PFSK-1 (cell line): ENCODE data around the gene SESN1.

Source experiments
- FOXP2 ChIP-seq: optimal IDR thresholded peaks from 2 replicates; pipeline ENCODE3; 2011; ENCODE audit warnings: borderline replicate concordance, control low read depth, inconsistent platforms; ENCODE audit not compliant: insufficient read depth; ENCODE audit errors: extremely low read length, extremely low read depth
- POLR2AphosphoS5 ChIP-seq: IDR thresholded peaks from 2 replicates; pipeline ENCODE4 v1.6.1; 2012; ENCODE audit warnings: low read depth, mild to moderate bottlenecking, control low read depth, low read length, moderate library complexity
- SIN3A ChIP-seq: IDR thresholded peaks from 2 replicates; pipeline ENCODE4 v1.6.1; 2012; ENCODE audit warnings: mild to moderate bottlenecking, low read length, moderate library complexity, borderline replicate concordance; ENCODE audit not compliant: insufficient read depth
- TAF1 ChIP-seq: IDR thresholded peaks from 2 replicates; pipeline ENCODE4 v1.6.1; 2012; ENCODE audit warnings: low read length, control low read depth, borderline replicate concordance; ENCODE audit not compliant: insufficient read depth
- TF ChIP-seq, protein P1 (sequence below), 2 experiments: IDR thresholded peaks; 2 replicates each; pipeline versions ENCODE4 v1.6.1 to v1.8.0; 2011 to 2012; ENCODE audit warnings: low read depth in 2 of 2, low read length in 2 of 2, control low read depth in 1 of 2, inconsistent platforms in 1 of 2, mild to moderate bottlenecking in 1 of 2, moderate library complexity in 1 of 2; ENCODE audit not compliant: insufficient read depth in 1 of 2

DNA sequence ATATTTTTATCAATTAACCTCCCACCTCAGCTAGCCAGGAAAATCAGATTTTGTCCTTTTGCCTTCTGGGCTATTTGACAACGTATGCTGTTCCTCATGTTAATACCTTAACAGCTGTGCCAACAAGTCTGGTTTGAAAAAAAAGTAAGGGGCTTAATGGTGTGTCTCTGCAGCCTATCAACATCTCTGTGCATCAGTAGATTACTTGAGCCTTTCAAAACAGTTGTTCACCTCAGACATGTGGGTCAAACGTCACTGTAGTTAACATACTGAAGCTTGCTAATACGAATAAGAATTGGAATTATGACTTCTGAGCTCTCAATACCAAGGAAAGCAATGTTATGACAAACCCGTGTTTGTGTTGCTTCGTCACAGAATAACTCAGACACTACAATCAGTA is 23.7 kb upstream of the SESN1 start:
- TF ChIP-seq SIN3A (no peak), POLR2AphosphoS5 (no peak), TAF1 (no peak), FOXP2 (no peak)
- TF ChIP-seq, protein P1, sequence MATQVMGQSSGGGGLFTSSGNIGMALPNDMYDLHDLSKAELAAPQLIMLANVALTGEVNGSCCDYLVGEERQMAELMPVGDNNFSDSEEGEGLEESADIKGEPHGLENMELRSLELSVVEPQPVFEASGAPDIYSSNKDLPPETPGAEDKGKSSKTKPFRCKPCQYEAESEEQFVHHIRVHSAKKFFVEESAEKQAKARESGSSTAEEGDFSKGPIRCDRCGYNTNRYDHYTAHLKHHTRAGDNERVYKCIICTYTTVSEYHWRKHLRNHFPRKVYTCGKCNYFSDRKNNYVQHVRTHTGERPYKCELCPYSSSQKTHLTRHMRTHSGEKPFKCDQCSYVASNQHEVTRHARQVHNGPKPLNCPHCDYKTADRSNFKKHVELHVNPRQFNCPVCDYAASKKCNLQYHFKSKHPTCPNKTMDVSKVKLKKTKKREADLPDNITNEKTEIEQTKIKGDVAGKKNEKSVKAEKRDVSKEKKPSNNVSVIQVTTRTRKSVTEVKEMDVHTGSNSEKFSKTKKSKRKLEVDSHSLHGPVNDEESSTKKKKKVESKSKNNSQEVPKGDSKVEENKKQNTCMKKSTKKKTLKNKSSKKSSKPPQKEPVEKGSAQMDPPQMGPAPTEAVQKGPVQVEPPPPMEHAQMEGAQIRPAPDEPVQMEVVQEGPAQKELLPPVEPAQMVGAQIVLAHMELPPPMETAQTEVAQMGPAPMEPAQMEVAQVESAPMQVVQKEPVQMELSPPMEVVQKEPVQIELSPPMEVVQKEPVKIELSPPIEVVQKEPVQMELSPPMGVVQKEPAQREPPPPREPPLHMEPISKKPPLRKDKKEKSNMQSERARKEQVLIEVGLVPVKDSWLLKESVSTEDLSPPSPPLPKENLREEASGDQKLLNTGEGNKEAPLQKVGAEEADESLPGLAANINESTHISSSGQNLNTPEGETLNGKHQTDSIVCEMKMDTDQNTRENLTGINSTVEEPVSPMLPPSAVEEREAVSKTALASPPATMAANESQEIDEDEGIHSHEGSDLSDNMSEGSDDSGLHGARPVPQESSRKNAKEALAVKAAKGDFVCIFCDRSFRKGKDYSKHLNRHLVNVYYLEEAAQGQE (IDR thresholded peaks at IDR 0.05; ENCODE audit: insufficient read depth in 1 of 2, low read depth in 2 of 2, low read length in 2 of 2), result no peak
